SK-N-SH treated with all-trans-retinoic acid at 6 μM for 48 hours (cell line): ENCODE measurements around the gene IRAG1.

Experiments
- ATAC-seq: fragments of 200-7000 bp; cut with Tn5 transposase; 3 replicates; pipeline ENCODE4 v1.9.1; 2020; ENCODE audit warnings: mild to moderate bottlenecking, moderate library complexity
- ARNTL ChIP-seq: fragments of 450-650 bp; formaldehyde crosslinking; IDR thresholded peaks from 2 replicates; pipeline ENCODE4 v1.5.0; 2020; ENCODE audit warnings: low read depth, mild to moderate bottlenecking, moderate library complexity, borderline replicate concordance
- ESRRG ChIP-seq: fragments of 250-450 bp; sonication (Bioruptor Pico); IDR thresholded peaks from 2 replicates; pipeline ENCODE4 v1.6.1; 2021; ENCODE audit warnings: mild to moderate bottlenecking
- ISL1 ChIP-seq: fragments of 250-450 bp; sonication (Bioruptor Pico); IDR thresholded peaks from 2 replicates; pipeline ENCODE4 v2.1.2; 2022; ENCODE audit warnings: mild to moderate bottlenecking, moderate library complexity
- OSR1 ChIP-seq: fragments of 250-450 bp; sonication (Bioruptor Pico); IDR thresholded peaks from 2 replicates; pipeline ENCODE4 v1.8.0; 2022; ENCODE audit warnings: moderate library complexity, mild to moderate bottlenecking, inconsistent platforms
- PATZ1 ChIP-seq: fragments of 250-450 bp; sonication (Bioruptor Pico); IDR thresholded peaks from 2 replicates; pipeline ENCODE4 v1.8.0; 2020; ENCODE audit warnings: mild to moderate bottlenecking, moderate library complexity, borderline replicate concordance
- SNAI2 ChIP-seq: fragments of 250-450 bp; sonication (Bioruptor Pico); IDR thresholded peaks from 2 replicates; pipeline ENCODE4 v1.5.0; 2020; ENCODE audit warnings: mild to moderate bottlenecking, moderate library complexity
- TCF4 ChIP-seq: fragments of 250-450 bp; sonication (Bioruptor Pico); IDR thresholded peaks from 2 replicates; pipeline ENCODE4 v1.8.0; 2021; ENCODE audit warnings: mild to moderate bottlenecking, moderate library complexity, borderline replicate concordance
- TOX ChIP-seq: fragments of 250-450 bp; sonication (Bioruptor Pico); IDR thresholded peaks from 2 replicates; pipeline ENCODE4 v1.8.0; 2021; ENCODE audit warnings: mild to moderate bottlenecking, moderate library complexity, borderline replicate concordance
- ZC3H10 ChIP-seq: fragments of 250-450 bp; sonication (Bioruptor Pico); IDR thresholded peaks from 2 replicates; pipeline ENCODE4 v1.5.1; 2021; ENCODE audit warnings: mild to moderate bottlenecking, moderate library complexity
- ZFP3 ChIP-seq: fragments of 250-450 bp; sonication (Bioruptor Pico); IDR thresholded peaks from 2 replicates; pipeline ENCODE4 v1.5.0; 2020; ENCODE audit warnings: mild to moderate bottlenecking, moderate library complexity
- ZFP30 ChIP-seq: fragments of 450-650 bp; formaldehyde crosslinking; IDR thresholded peaks from 2 replicates; pipeline ENCODE4 v1.5.0; 2022; ENCODE audit warnings: mild to moderate bottlenecking, moderate library complexity
- ZNF565 ChIP-seq: fragments of 450-650 bp; formaldehyde crosslinking; conservative IDR thresholded peaks from 2 replicates; pipeline ENCODE4 v1.5.0; 2020; ENCODE audit warnings: low read depth, mild to moderate bottlenecking, moderate library complexity

The IRAG1 gene

GRCh38 chr11:10646005-10646404, 47.5 kb downstream of the IRAG1 start:
- no peak for ATAC-seq
- no peak for TF ChIP-seq ZFP3 (CRISPR knock-in tag)
- no peak for TF ChIP-seq ZFP30 (CRISPR knock-in tag)
- TF ChIP-seq TCF4 (CRISPR knock-in tag): no peak
- no peak for TF ChIP-seq TOX (CRISPR knock-in tag)
- no peak for TF ChIP-seq ARNTL (CRISPR knock-in tag)

- TF ChIP-seq ZC3H10 (CRISPR knock-in tag) (no peak), ZNF565 (CRISPR knock-in tag) (no peak), SNAI2 (CRISPR knock-in tag) (no peak), ZFP3 (CRISPR knock-in tag) (no peak), ISL1 (CRISPR knock-in tag) (no peak), TOX (CRISPR knock-in tag) (no peak), PATZ1 (no peak), ESRRG (CRISPR knock-in tag) (no peak), TCF4 (CRISPR knock-in tag) (no peak), OSR1 (no peak), ARNTL (CRISPR knock-in tag) (no peak)
- no peak for ATAC-seq
Observed at GRCh38 chr11:10645212-10645795, 48.3 kb downstream of the IRAG1 start.
